ENCODE measurements around the gene FBL. TPM values are rescaled to one million over a fixed set of nuclear protein-coding genes. Genes with fewer than 3 reads are reported as not detected.

FBL gene
- total and polyA plus RNA-seq, 2 of the 13 experiments (the other 11 are each of a cell fraction or from before 2014, with no cell fraction given) = 153 to 468 TPM

DNA sequence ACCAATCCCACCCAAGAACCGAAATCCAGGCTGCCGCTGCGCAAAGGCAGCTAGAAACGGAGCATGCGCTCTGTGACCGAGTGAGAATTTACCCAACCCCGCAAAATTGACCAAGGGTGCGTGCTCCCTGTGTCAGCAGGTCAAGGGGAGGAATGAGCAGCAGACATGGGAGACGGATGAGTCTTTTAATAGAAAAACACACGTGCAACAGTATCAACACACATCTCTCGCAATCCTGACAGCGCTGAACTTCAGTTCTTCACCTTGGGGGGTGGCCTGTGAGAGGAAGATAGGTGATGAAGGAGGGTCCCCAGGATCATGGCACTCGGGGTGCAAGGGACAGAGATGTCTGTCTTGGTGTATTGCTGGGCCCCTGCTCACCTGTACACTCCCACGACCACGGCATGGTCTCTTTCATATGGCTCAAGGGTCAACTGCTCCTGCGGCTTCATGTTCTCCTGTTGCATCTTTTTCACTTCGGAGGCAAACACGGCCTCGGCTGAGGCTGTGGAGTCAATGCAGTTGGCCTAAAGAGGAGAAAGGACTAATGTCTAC lies 11.8 kb downstream of the FBL start:
- no peak for TF ChIP-seq ZNF891 (CRISPR knock-in tag; IDR thresholded peaks at IDR 0.05)
- TF ChIP-seq NR2F1 (CRISPR knock-in tag; IDR thresholded peaks at IDR 0.05) = no peak
- TF ChIP-seq, protein P1, sequence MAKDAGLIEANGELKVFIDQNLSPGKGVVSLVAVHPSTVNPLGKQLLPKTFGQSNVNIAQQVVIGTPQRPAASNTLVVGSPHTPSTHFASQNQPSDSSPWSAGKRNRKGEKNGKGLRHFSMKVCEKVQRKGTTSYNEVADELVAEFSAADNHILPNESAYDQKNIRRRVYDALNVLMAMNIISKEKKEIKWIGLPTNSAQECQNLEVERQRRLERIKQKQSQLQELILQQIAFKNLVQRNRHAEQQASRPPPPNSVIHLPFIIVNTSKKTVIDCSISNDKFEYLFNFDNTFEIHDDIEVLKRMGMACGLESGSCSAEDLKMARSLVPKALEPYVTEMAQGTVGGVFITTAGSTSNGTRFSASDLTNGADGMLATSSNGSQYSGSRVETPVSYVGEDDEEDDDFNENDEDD (CRISPR knock-in tag; IDR thresholded peaks at IDR 0.05; ENCODE audit: borderline replicate concordance) = no peak
- no peak for TF ChIP-seq GPN1 (CRISPR knock-in tag; IDR thresholded peaks at IDR 0.05; ENCODE audit: borderline replicate concordance)
- no peak for TF ChIP-seq FOXP1 (IDR thresholded peaks at IDR 0.05)
- TF ChIP-seq FOXP1 (CRISPR knock-in tag; IDR thresholded peaks at IDR 0.05) = no peak
- TF ChIP-seq, protein P2, sequence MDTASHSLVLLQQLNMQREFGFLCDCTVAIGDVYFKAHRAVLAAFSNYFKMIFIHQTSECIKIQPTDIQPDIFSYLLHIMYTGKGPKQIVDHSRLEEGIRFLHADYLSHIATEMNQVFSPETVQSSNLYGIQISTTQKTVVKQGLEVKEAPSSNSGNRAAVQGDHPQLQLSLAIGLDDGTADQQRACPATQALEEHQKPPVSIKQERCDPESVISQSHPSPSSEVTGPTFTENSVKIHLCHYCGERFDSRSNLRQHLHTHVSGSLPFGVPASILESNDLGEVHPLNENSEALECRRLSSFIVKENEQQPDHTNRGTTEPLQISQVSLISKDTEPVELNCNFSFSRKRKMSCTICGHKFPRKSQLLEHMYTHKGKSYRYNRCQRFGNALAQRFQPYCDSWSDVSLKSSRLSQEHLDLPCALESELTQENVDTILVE (CRISPR knock-in tag; IDR thresholded peaks at IDR 0.05) = no peak
- ATAC-seq (no peak), DNase-seq (ENCODE audit: low spot score) (no peak), FAIRE-seq (no peak)
- no peaks in the 10 kb centered on the region for H4K20me1 ChIP-seq (ENCODE audit: insufficient read depth, low read length)
- BruUV-seq (replicated peaks) = no TSS peak
- H3K27me3 ChIP-seq (ENCODE audit: control insufficient read depth in 1 of 2, insufficient read depth in 2 of 2, low read length in 2 of 2) = no peaks in the 10 kb centered on the region
- ChIA-PET POLR2A (no interaction called here), CTCF (ENCODE audit: low intra/inter-chr PET ratio, low total read pairs) (no interaction called here)
- H3K36me3 ChIP-seq (replicated peaks in 1 of 2; ENCODE audit: control insufficient read depth in 1 of 2, insufficient read depth in 2 of 2, low read length in 2 of 2) = peaks cover 36 to 72% of the 10 kb centered on the region in 2 experiments
- H3K4me2 ChIP-seq (ENCODE audit: low read depth, low read length) = no peak overlapping the region
- H3K9me3 ChIP-seq (ENCODE audit: low read length) = no peaks in the 10 kb centered on the region
- no peak overlapping the region for H3K9ac ChIP-seq (ENCODE audit: insufficient read depth, low read depth, low read length)
- WGBS (ENCODE audit: low lambda C conversion rate) = 100% methylated on average over 19 of the region's 19 CpGs
- peaks cover 8% of the 10 kb centered on the region for H3K79me2 ChIP-seq (ENCODE audit: insufficient read depth, low read length)
- no peaks in the 10 kb centered on the region for H3K4me1 ChIP-seq (ENCODE audit: insufficient read depth, low read length)
- intact Hi-C loops (cut with micrococcal nuclease; ENCODE audit: unreplicated experiment) (no loop called here), in situ Hi-C loops (cut with HindIII; ENCODE audit: extremely low pct_ligation_motif_present, low pct_unique_long_range_greater_than_20kb) (no loop called here)
- H3K27ac ChIP-seq (ENCODE audit: extremely low read length, insufficient read depth, low read length) = no peak overlapping the region
- H2AFZ ChIP-seq (ENCODE audit: low read length) = no peak overlapping the region
- no peak overlapping the region for H3K4me3 ChIP-seq (replicated peaks in 1 of 3; ENCODE audit: insufficient read depth in 1 of 3, low read depth in 2 of 3, low read length in 3 of 3)
